ENCODE measurements around the gene UBE3A. TPM values are rescaled to one million over a fixed set of nuclear protein-coding genes. Genes with fewer than 3 reads are reported as not detected.

Gene UBE3A
- polyA plus RNA-seq, 2 of the 4 experiments (the other 2 are of a cell fraction), result 22.3 to 42.2 TPM

DNA sequence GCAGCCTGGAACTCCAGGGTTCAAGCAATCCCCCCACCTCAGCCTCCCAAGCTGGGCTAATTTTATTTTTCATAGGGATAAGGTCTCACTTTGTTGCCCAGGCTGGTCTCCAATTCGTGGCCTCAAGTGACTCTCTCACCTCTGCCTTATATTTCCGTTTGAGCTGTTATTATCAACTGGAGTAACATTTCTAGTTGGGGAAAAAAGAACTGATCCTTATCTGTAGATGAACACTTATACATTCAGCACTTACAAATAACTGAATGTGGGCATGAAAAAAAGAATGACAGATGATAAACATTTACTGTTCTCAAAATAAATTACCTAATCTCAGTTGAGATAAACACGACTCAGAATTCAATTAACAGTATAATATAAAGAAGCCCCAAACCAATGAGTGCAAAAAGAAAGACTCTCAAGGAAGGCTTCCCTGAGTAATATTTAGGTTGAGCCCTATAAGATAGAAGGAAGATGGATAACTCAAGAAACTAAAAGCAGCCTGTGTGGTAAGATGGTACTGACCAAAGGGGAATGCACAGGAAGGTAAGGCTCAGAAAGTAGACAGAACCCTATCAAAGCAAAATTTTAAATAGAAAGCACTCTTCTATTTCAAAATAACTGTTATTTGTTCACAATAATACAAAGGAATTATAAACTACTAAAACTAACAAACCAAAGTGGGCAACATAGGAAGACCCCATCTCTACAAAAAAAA lies 11.8 kb downstream of the UBE3A start:
- H3K4me3 ChIP-seq, result no peak overlapping the region
- H3K9me3 ChIP-seq, result peaks cover 8% of the 10 kb centered on the region; the same call in 2 of the 3 replicates
- WGBS (ENCODE audit: missing lambda C conversion rate), result 81% methylated on average over 3 of the region's 3 CpGs
- ATAC-seq, result no peak
- ChIA-PET POLR2A (interaction anchor here (0.7 kb wide), 1 partner anchor 453 kb away, joined by 11 read pairs; no protein-coding TSS in a partner anchor), CTCF (no interaction called here)
- no peaks in the 10 kb centered on the region for H3K4me1 ChIP-seq
- no peak for DNase-seq (ENCODE audit: low read depth in 1 of 2, low spot score in 1 of 2)
- FAIRE-seq, result no peak
- TF ChIP-seq NPAS2 (CRISPR knock-in tag; IDR thresholded peaks at IDR 0.05; ENCODE audit: borderline replicate concordance) (no peak), TFCP2L1 (CRISPR knock-in tag; IDR thresholded peaks at IDR 0.05) (no peak), CBX8 (IDR thresholded peaks at IDR 0.05) (no peak), NR3C1 (IDR thresholded peaks at IDR 0.05) (no peak), JUNB (IDR thresholded peaks at IDR 0.05) (no peak), FOSL2 (IDR thresholded peaks at IDR 0.05) (no peak), FOSL2 (CRISPR knock-in tag; IDR thresholded peaks at IDR 0.05) (no peak), EHMT2 (IDR thresholded peaks at IDR 0.05; ENCODE audit: low read depth) (no peak), CEBPB (IDR thresholded peaks at IDR 0.05) (no peak), FOXS1 (CRISPR knock-in tag; IDR thresholded peaks at IDR 0.05) (no peak), KDM1A (IDR thresholded peaks at IDR 0.05; ENCODE audit: low read depth) (no peak), EHF (CRISPR knock-in tag; IDR thresholded peaks at IDR 0.05) (no peak), HOXA7 (CRISPR knock-in tag; IDR thresholded peaks at IDR 0.05) (no peak), MAFK (IDR thresholded peaks at IDR 0.05; ENCODE audit: partially characterized antibody) (no peak), MYC (IDR thresholded peaks at IDR 0.05; ENCODE audit: borderline replicate concordance, low read length) (no peak), MAZ (IDR thresholded peaks at IDR 0.05; ENCODE audit: borderline replicate concordance, low read depth, low read length) (no peak), ZNF302 (CRISPR knock-in tag; IDR thresholded peaks at IDR 0.05) (no peak)
- TF ChIP-seq, protein P1, sequence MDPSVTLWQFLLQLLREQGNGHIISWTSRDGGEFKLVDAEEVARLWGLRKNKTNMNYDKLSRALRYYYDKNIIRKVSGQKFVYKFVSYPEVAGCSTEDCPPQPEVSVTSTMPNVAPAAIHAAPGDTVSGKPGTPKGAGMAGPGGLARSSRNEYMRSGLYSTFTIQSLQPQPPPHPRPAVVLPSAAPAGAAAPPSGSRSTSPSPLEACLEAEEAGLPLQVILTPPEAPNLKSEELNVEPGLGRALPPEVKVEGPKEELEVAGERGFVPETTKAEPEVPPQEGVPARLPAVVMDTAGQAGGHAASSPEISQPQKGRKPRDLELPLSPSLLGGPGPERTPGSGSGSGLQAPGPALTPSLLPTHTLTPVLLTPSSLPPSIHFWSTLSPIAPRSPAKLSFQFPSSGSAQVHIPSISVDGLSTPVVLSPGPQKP (IDR thresholded peaks at IDR 0.05; ENCODE audit: low read depth, low read length), result no peak
- TF ChIP-seq, protein P2, sequence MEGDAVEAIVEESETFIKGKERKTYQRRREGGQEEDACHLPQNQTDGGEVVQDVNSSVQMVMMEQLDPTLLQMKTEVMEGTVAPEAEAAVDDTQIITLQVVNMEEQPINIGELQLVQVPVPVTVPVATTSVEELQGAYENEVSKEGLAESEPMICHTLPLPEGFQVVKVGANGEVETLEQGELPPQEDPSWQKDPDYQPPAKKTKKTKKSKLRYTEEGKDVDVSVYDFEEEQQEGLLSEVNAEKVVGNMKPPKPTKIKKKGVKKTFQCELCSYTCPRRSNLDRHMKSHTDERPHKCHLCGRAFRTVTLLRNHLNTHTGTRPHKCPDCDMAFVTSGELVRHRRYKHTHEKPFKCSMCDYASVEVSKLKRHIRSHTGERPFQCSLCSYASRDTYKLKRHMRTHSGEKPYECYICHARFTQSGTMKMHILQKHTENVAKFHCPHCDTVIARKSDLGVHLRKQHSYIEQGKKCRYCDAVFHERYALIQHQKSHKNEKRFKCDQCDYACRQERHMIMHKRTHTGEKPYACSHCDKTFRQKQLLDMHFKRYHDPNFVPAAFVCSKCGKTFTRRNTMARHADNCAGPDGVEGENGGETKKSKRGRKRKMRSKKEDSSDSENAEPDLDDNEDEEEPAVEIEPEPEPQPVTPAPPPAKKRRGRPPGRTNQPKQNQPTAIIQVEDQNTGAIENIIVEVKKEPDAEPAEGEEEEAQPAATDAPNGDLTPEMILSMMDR (IDR thresholded peaks at IDR 0.05), result no peak
- TF ChIP-seq, protein P3, sequence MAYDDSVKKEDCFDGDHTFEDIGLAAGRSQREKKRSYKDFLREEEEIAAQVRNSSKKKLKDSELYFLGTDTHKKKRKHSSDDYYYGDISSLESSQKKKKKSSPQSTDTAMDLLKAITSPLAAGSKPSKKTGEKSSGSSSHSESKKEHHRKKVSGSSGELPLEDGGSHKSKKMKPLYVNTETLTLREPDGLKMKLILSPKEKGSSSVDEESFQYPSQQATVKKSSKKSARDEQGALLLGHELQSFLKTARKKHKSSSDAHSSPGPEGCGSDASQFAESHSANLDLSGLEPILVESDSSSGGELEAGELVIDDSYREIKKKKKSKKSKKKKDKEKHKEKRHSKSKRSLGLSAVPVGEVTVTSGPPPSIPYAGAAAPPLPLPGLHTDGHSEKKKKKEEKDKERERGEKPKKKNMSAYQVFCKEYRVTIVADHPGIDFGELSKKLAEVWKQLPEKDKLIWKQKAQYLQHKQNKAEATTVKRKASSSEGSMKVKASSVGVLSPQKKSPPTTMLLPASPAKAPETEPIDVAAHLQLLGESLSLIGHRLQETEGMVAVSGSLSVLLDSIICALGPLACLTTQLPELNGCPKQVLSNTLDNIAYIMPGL (CRISPR knock-in tag; IDR thresholded peaks at IDR 0.05; ENCODE audit: borderline replicate concordance), result no peak
- TF ChIP-seq, protein P4, sequence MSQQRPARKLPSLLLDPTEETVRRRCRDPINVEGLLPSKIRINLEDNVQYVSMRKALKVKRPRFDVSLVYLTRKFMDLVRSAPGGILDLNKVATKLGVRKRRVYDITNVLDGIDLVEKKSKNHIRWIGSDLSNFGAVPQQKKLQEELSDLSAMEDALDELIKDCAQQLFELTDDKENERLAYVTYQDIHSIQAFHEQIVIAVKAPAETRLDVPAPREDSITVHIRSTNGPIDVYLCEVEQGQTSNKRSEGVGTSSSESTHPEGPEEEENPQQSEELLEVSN (IDR thresholded peaks at IDR 0.05; ENCODE audit: borderline replicate concordance, low read depth), result no peak
- no peak overlapping the region for H3K27ac ChIP-seq
- no peak overlapping the region for H3K4me2 ChIP-seq

DNA sequence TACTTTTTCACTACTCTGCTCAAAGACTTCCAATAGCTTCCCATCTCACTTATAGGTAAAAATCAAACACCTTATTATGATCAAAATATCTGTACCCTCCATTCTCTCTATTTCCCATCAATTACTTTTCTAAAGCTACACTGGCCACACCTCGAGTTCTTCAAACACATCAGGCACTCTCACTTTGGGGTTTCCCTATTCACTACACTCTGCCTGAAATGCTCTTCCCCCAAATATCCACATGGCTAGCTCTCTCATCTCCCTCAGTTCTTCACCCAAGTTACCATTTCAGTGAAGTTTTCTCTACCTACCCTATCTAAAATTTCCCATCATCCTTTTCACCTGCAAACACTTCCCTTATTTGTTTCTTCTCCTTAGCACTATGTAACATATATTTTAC lies 14.8 kb downstream of the UBE3A start:
- FAIRE-seq, result no peak
- Histone ChIP-seq H3K4me3 (no peak overlapping the region), H3K27ac (no peak overlapping the region), H3K9me3 (peaks cover 14% of the 10 kb centered on the region), H3K4me1 (no peaks in the 10 kb centered on the region), H3K4me2 (no peak overlapping the region)
- POLR2A ChIA-PET, result no interaction called here
- ATAC-seq, result no peak
- no peak for DNase-seq (ENCODE audit: low read depth in 1 of 2, low spot score in 1 of 2)
- WGBS (ENCODE audit: missing lambda C conversion rate), result 92% methylated on average over 1 of the region's 1 CpG
- TF ChIP-seq MYC (IDR thresholded peaks at IDR 0.05; ENCODE audit: borderline replicate concordance, low read length) (no peak), ZC3H11A (IDR thresholded peaks at IDR 0.05) (no peak), PHF8 (IDR thresholded peaks at IDR 0.05; ENCODE audit: borderline replicate concordance, low read depth) (no peak)
- CTCF ChIA-PET, result no interaction called here
